Neural progenitor cell (in vitro differentiated cells): ENCODE measurements around the gene SPTBN5. TPM values are rescaled to one million over a fixed set of nuclear protein-coding genes. Genes with fewer than 3 reads are reported as not detected.

Experiments used
- DNase-seq: peaks from one replicate; pipeline ENCODE4 v3.0.0-alpha.2; 2016; ENCODE audit warnings: low spot score
- H2AFZ ChIP-seq: fragments of 200-600 bp; sonication (generic); replicated peaks from 2 replicates; pipeline ENCODE4 v1.6.1; 2016; ENCODE audit warnings: antibody characterized with exemption
- H3F3A ChIP-seq: fragments of 200-600 bp; sonication (generic); 2 replicates; pipeline ENCODE4 v1.6.1; 2016; ENCODE audit warnings: antibody characterized with exemption, low read depth
- H3K27ac ChIP-seq: fragments of 200-600 bp; sonication (generic); 2 replicates; pipeline ENCODE4 v1.5.1; 2016; ENCODE audit warnings: mild to moderate bottlenecking
- H3K27me3 ChIP-seq: fragments of 200-600 bp; sonication (generic); 2 replicates; pipeline ENCODE4 v1.6.1; 2016; ENCODE audit warnings: mild to moderate bottlenecking, moderate library complexity
- H3K36me3 ChIP-seq: fragments of 200-600 bp; sonication (generic); 2 replicates; pipeline ENCODE4 v1.5.1; 2016
- H3K4me1 ChIP-seq: fragments of 200-600 bp; sonication (generic); 2 replicates; pipeline ENCODE4 v1.6.1; 2016; ENCODE audit warnings: mixed run types
- H3K4me2 ChIP-seq: fragments of 200-600 bp; sonication (generic); 2 replicates; pipeline ENCODE4 v1.6.1; 2016
- H3K4me3 ChIP-seq: fragments of 200-600 bp; sonication (generic); 2 replicates; pipeline ENCODE4 v1.5.1; 2016
- H3K79me2 ChIP-seq: fragments of 200-600 bp; sonication (generic); 2 replicates; pipeline ENCODE4 v1.6.1; 2016; ENCODE audit warnings: low read depth
- H3K9ac ChIP-seq: fragments of 200-600 bp; sonication (generic); 2 replicates; pipeline ENCODE4 v1.6.1; 2016
- H3K9me3 ChIP-seq: fragments of 200-600 bp; sonication (generic); 2 replicates; pipeline ENCODE4 v1.5.1; 2016; ENCODE audit warnings: low read depth
- H4K20me1 ChIP-seq: fragments of 200-600 bp; sonication (generic); 2 replicates; pipeline ENCODE4 v1.6.1; 2016; ENCODE audit warnings: low read depth
- H3K27ac Mint-ChIP-seq: 3 replicates; pipeline ENCODE4 v1.8.0; 2021; ENCODE audit warnings: mixed read lengths
- H3K27me3 Mint-ChIP-seq: 2 replicates; pipeline ENCODE4 v1.8.0; 2022; ENCODE audit warnings: low read depth, mild to moderate bottlenecking, inconsistent platforms, moderate library complexity, mixed read lengths; ENCODE audit not compliant: insufficient read depth
- H3K36me3 Mint-ChIP-seq: 3 replicates; pipeline ENCODE4 v1.8.0; 2021; ENCODE audit warnings: mixed read lengths
- H3K4me1 Mint-ChIP-seq: 3 replicates; pipeline ENCODE4 v1.8.0; 2021; ENCODE audit warnings: mixed read lengths
- H3K4me3 Mint-ChIP-seq: 3 replicates; pipeline ENCODE4 v1.8.0; 2021; ENCODE audit warnings: mild to moderate bottlenecking, moderate library complexity, mixed read lengths
- H3K9me3 Mint-ChIP-seq: 3 replicates; pipeline ENCODE4 v1.8.0; 2020; ENCODE audit warnings: mixed read lengths
- EZH2 ChIP-seq: fragments of 200-600 bp; sonication (generic); IDR thresholded peaks from 2 replicates; pipeline ENCODE4 v1.6.1; 2017; ENCODE audit warnings: antibody characterized with exemption, mild to moderate bottlenecking, moderate library complexity
- EZH2phosphoT487 ChIP-seq: fragments of 200-600 bp; sonication (generic); IDR thresholded peaks from 2 replicates; pipeline ENCODE4 v1.6.1; 2017; ENCODE audit warnings: antibody characterized with exemption
- microRNA-seq: library from miRNA; unstranded; fragments of <30 nt; microRNA quantifications from one replicate; pipeline ENCODE4, GENCODE V29; 2016
- small RNA-seq: library from RNA; depleted of rRNA; stranded (forward); fragments of <200 nt; gene quantifications from one replicate; pipeline ENCODE3, GENCODE V24; 2015
- total RNA-seq: library from RNA; depleted of rRNA; stranded (reverse); fragments of >200 nt; gene quantifications from 2 replicates; pipeline ENCODE4 v1.2.3, GENCODE V29; 2015; ENCODE audit warnings: low replicate concordance
- TF ChIP-seq, protein P1 (sequence below): fragments of 200-600 bp; sonication (generic); IDR thresholded peaks from 2 replicates; pipeline ENCODE4 v1.5.1; 2017; ENCODE audit warnings: antibody characterized with exemption, mild to moderate bottlenecking

SPTBN5 gene
- total RNA-seq, 1 donor from 2014 or later = not detected

DNA sequence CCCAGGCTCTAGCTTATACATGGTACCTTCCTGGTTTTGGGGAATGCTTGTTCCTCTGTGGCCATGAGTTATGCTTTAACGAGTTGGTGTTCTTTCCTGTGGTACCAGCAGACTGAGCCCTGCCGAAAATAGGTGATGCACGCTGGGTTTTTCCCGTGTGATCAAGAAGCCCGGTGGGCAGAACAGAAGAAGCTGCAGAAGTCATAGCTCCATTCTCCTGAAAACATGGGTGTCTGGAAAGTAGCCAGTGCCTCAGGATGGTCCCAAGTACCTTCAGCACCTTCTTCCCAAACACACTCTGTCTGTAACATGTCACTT is 94.4 kb downstream of the SPTBN5 start:
- TF ChIP-seq EZH2phosphoT487 (no peak), EZH2 (no peak)
- TF ChIP-seq, protein P1, sequence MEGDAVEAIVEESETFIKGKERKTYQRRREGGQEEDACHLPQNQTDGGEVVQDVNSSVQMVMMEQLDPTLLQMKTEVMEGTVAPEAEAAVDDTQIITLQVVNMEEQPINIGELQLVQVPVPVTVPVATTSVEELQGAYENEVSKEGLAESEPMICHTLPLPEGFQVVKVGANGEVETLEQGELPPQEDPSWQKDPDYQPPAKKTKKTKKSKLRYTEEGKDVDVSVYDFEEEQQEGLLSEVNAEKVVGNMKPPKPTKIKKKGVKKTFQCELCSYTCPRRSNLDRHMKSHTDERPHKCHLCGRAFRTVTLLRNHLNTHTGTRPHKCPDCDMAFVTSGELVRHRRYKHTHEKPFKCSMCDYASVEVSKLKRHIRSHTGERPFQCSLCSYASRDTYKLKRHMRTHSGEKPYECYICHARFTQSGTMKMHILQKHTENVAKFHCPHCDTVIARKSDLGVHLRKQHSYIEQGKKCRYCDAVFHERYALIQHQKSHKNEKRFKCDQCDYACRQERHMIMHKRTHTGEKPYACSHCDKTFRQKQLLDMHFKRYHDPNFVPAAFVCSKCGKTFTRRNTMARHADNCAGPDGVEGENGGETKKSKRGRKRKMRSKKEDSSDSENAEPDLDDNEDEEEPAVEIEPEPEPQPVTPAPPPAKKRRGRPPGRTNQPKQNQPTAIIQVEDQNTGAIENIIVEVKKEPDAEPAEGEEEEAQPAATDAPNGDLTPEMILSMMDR = no peak
- no peaks in the 10 kb centered on the region for H3K79me2 ChIP-seq
- no peaks in the 10 kb centered on the region for H3K4me1 ChIP-seq
- Mint-ChIP-seq H3K9me3 (no peaks in the 10 kb centered on the region), H3K27me3 (peaks cover 7% of the 10 kb centered on the region), H3K4me3 (no peak overlapping the region), H3K36me3 (peaks cover 11% of the 10 kb centered on the region), H3K27ac (no peak overlapping the region), H3K4me1 (peaks cover 19% of the 10 kb centered on the region)
- no peak overlapping the region for H3K4me2 ChIP-seq
- no peak overlapping the region for H3K4me3 ChIP-seq
- H4K20me1 ChIP-seq = peaks cover 15% of the 10 kb centered on the region
- H3K27me3 ChIP-seq = no peaks in the 10 kb centered on the region
- H3F3A ChIP-seq = no peaks in the 10 kb centered on the region
- H3K36me3 ChIP-seq = no peaks in the 10 kb centered on the region
- H3K9ac ChIP-seq = no peak overlapping the region
- no peak overlapping the region for H2AFZ ChIP-seq
- no peak overlapping the region for H3K27ac ChIP-seq
- no peaks in the 10 kb centered on the region for H3K9me3 ChIP-seq
- DNase-seq = no peak

DNA sequence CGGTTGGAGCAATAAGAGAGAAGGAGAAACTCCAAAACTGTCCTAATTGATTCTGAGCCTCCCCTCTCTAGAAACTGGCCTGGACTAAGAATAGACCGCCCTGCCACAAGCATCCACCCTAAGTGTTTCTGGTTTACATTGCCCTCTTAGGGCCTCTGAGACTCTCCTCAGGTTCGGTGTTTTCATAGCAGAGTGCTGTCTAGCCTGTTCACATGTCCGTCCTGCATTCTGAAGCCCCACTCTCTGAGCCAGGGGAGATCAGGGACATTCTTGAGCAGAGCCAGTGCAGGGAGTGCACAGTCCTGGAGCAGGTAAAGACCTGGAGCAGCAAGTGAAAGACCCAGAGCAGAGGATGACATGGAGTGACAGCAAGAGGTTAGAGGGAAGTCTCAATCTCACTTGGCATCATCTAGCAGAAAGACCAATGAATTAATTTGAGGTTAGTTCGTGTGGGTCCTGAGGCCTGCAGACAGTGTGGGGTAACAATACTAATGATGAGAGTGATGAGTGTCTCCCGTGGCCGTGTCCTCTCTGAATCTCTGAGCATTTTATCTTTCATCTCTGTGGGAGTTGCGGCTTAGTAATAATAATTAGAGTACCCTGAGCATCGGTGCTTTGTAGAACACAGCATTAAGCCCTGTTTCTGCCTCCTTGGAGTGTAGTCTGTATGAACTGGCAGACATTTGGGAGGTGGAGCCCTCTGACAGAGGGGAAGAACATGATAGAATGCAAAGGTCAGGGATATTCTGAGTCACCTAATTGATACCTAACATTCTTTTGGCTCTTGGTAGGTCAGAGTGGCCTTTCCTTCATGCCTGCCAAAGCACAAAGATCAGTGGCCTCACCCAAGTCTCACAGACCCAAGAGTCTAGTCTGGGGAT is 95.0 kb downstream of the SPTBN5 start:
- Histone ChIP-seq H3K79me2 (no peaks in the 10 kb centered on the region), H2AFZ (no peak overlapping the region), H3K4me2 (no peak overlapping the region), H3F3A (no peaks in the 10 kb centered on the region), H3K4me1 (no peaks in the 10 kb centered on the region), H3K4me3 (no peak overlapping the region), H3K27me3 (no peaks in the 10 kb centered on the region), H3K36me3 (no peaks in the 10 kb centered on the region), H3K9ac (no peak overlapping the region), H3K9me3 (no peaks in the 10 kb centered on the region), H3K27ac (no peak overlapping the region), H4K20me1 (peaks cover 15% of the 10 kb centered on the region)
- H3K27me3 Mint-ChIP-seq = peaks cover 7% of the 10 kb centered on the region
- no peaks in the 10 kb centered on the region for H3K9me3 Mint-ChIP-seq
- TF ChIP-seq EZH2phosphoT487 = no peak
- H3K27ac Mint-ChIP-seq = no peak overlapping the region
- H3K4me1 Mint-ChIP-seq = peaks cover 17% of the 10 kb centered on the region
- H3K36me3 Mint-ChIP-seq = peaks cover 11% of the 10 kb centered on the region
- DNase-seq = no peak
- no peak overlapping the region for H3K4me3 Mint-ChIP-seq

Small RNA genes within 50 kb of the gene (microRNA-seq; reads per million reads assigned to microRNA genes)
- not detected for gene MIR4310

Small RNA genes within 50 kb of the gene (small RNA-seq; reads per million reads assigned to genes)
- gene JMJD7-PLA2G4B (not detected), gene MIR4310 (not detected), gene RNA5SP393 (not detected)

Other genes with a start within 250 kb of the SPTBN5 start
- 50.1 and 73.4 TPM in 2 replicates for gene MGA, start 233.6 kb downstream of the SPTBN5 start, total RNA-seq
- gene MAPKBP1, start 119.6 kb downstream of the SPTBN5 start, total RNA-seq = 10.1 and 18.4 TPM in 2 replicates
- gene JMJD7, start 66.0 kb downstream of the SPTBN5 start, total RNA-seq = 13.4 and 18.3 TPM in 2 replicates
- gene PLA2G4B, start 55.2 kb downstream of the SPTBN5 start, total RNA-seq = 2.0 and 10.1 TPM in 2 replicates
- 6.9 and 11.9 TPM in 2 replicates for gene EHD4, start 78.5 kb upstream of the SPTBN5 start, total RNA-seq
- gene PLA2G4E, start 127.0 kb upstream of the SPTBN5 start, total RNA-seq = not detected in 2 replicates
- not detected in 2 replicates for gene PLA2G4D, start 200.5 kb upstream of the SPTBN5 start, total RNA-seq